K562 (cell line): ENCODE data around the gene FAM241B. TPM values are rescaled to one million over a fixed set of nuclear protein-coding genes. Genes with fewer than 3 reads are reported as not detected.
A peak's percentile ranks its signal among the peaks of the same experiment; 100 is the strongest.

Experiments
- ATAC-seq: fragments of 200-7000 bp; cut with Tn5 transposase; 3 replicates; pipeline ENCODE4 v1.9.1; 2020; ENCODE audit warnings: moderate library complexity
- BruUV-seq: library from RNA; stranded (reverse); fragments of 400-500 nt; replicated peaks from 2 replicates; lab custom pipeline; 2021; lab: Mats Ljungman, UMichigan
- CTCF ChIA-PET: fragments of 300-600 bp; formaldehyde crosslinking; extraction: SDS; loops from one replicate; lab custom pipeline; 2021; ENCODE audit warnings: low intra/inter-chr PET ratio; lab: Yijun Ruan, JAX
- POLR2A ChIA-PET: fragments of 300-600, 350-650 bp; sonication (Branson Sonifier 250); formaldehyde crosslinking; extraction: SDS; loops from one replicate; lab custom pipeline; 2021; ENCODE audit warnings: antibody characterized with exemption, inconsistent platforms; lab: Yijun Ruan, JAX
- DNase-seq, 4 experiments: peaks; one replicate each; pipeline versions ENCODE4 v3.0.0 to v3.0.0-alpha.2; 2011 to 2018; ENCODE audit warnings: low spot score in 3 of 4, mixed read lengths in 3 of 4; ENCODE audit errors: extremely low read depth in 1 of 4
- FAIRE-seq: peaks from 2 replicates; lab custom pipeline; 2011; peaks lifted over from hg19 to GRCh38; lab: Jason Lieb, UNC
- H2AFZ ChIP-seq: 2 replicates; pipeline ENCODE4 v1.6.0; 2011; ENCODE audit warnings: low read depth, low read length, control low read depth, inconsistent platforms
- H3K27ac ChIP-seq: fragments of 200-600 bp; 3 replicates; pipeline ENCODE4 v1.8.0; 2011; ENCODE audit warnings: low read depth, mild to moderate bottlenecking, control low read depth, inconsistent platforms, low read length, moderate library complexity, mixed read lengths; ENCODE audit errors: extremely low read depth
- H3K27me3 ChIP-seq, 2 experiments: fragments of 300-600 bp in 1 of 2; 2 replicates in 1 of 2; 3 replicates in 1 of 2; pipeline versions ENCODE4 v1.6.0 to v1.8.0; 2011; ENCODE audit warnings: inconsistent platforms in 2 of 2, low read length in 2 of 2, mild to moderate bottlenecking in 1 of 2, mixed read lengths in 1 of 2, moderate library complexity in 1 of 2; ENCODE audit not compliant: control insufficient read depth in 2 of 2, insufficient read depth in 2 of 2
- H3K36me3 ChIP-seq: fragments of 300-600 bp; 3 replicates; pipeline ENCODE4 v1.8.0; 2011; ENCODE audit warnings: mild to moderate bottlenecking, low read length, inconsistent platforms; ENCODE audit not compliant: control insufficient read depth, insufficient read depth
- H3K4me1 ChIP-seq, 2 experiments: fragments of 200-600 bp in 1 of 2; replicated peaks in 1 of 2; 2 replicates in 1 of 2; 3 replicates in 1 of 2; pipeline versions ENCODE4 v1.5.1 to v1.8.0; 2011; ENCODE audit warnings: inconsistent platforms in 2 of 2, low read length in 2 of 2, mild to moderate bottlenecking in 1 of 2, mixed read lengths in 1 of 2, moderate library complexity in 1 of 2; ENCODE audit not compliant: control insufficient read depth in 2 of 2, insufficient read depth in 2 of 2
- H3K4me2 ChIP-seq: 2 replicates; pipeline ENCODE4 v1.6.1; 2011; ENCODE audit warnings: low read length, control low read depth, inconsistent platforms, mixed read lengths; ENCODE audit not compliant: insufficient read depth
- H3K4me3 ChIP-seq: fragments of 200-600 bp; sonication (generic), shearing (Covaris generic); 2 replicates; pipeline ENCODE4 v1.5.1; 2016; ENCODE audit warnings: control low read depth, inconsistent platforms
- H3K79me2 ChIP-seq: fragments of 200-600 bp; 3 replicates; pipeline ENCODE4 v1.8.0; 2011; ENCODE audit warnings: low read length, inconsistent platforms; ENCODE audit not compliant: control insufficient read depth, insufficient read depth
- H3K9ac ChIP-seq, 2 experiments: 2 replicates each; pipeline versions ENCODE4 v1.6.0 to v1.6.1; 2011; ENCODE audit warnings: low read depth in 2 of 2, low read length in 2 of 2, control low read depth in 1 of 2, inconsistent platforms in 1 of 2, mild to moderate bottlenecking in 1 of 2, mixed read lengths in 1 of 2; ENCODE audit not compliant: insufficient read depth in 1 of 2
- H3K9me1 ChIP-seq: one replicate; pipeline ENCODE4 v1.6.0; 2011; ENCODE audit warnings: inconsistent platforms, mild to moderate bottlenecking, low read length, moderate library complexity; ENCODE audit not compliant: control insufficient read depth, insufficient read depth
- H3K9me3 ChIP-seq: replicated peaks from 2 replicates; pipeline ENCODE4 v1.5.1; 2011; ENCODE audit warnings: low read depth, low read length, inconsistent platforms; ENCODE audit not compliant: control insufficient read depth, insufficient read depth
- H4K20me1 ChIP-seq: replicated peaks from 2 replicates; pipeline ENCODE4 v1.6.1; 2011; ENCODE audit warnings: low read length, inconsistent platforms, mixed read lengths; ENCODE audit not compliant: control insufficient read depth, insufficient read depth
- BMI1 ChIP-seq: fragments of 150-350 bp; IDR thresholded peaks from 2 replicates; pipeline ENCODE4 v1.6.1; 2014; ENCODE audit warnings: low read length
- EGR1 ChIP-seq: fragments of 450-650 bp; conservative IDR thresholded peaks from 2 replicates; pipeline ENCODE4 v1.6.1; 2017; ENCODE audit warnings: mild to moderate bottlenecking
- ERF ChIP-seq: fragments of 450-650 bp; formaldehyde crosslinking; IDR thresholded peaks from 2 replicates; pipeline ENCODE4 v1.4.0; 2020; ENCODE audit warnings: mild to moderate bottlenecking, mixed read lengths
- ID3 ChIP-seq, 2 experiments: fragments of 250-450 bp in 1 of 2; fragments of 450-650 bp in 1 of 2; sonication (Bioruptor Pico) in 1 of 2; IDR thresholded peaks; 2 replicates each; pipeline versions ENCODE4 v1.6.1 to v1.8.0; 2016 to 2021; ENCODE audit warnings: mild to moderate bottlenecking in 2 of 2, moderate library complexity in 2 of 2, missing compliant biosample characterization in 1 of 2, missing genetic modification characterization in 1 of 2
- NUFIP1 ChIP-seq: fragments of 450-650 bp; IDR thresholded peaks from 2 replicates; pipeline ENCODE4 v1.6.1; 2018; ENCODE audit not compliant: partially characterized antibody
- POLR3G ChIP-seq: IDR thresholded peaks from 2 replicates; pipeline ENCODE4 v1.6.1; 2011; ENCODE audit not compliant: insufficient read length, insufficient replicate concordance; ENCODE audit errors: extremely low read depth
- RBM25 ChIP-seq: fragments of 200-400 bp; formaldehyde crosslinking; IDR thresholded peaks from 2 replicates; pipeline ENCODE4 v1.6.1; 2018; ENCODE audit warnings: low read length, low read depth, moderate library complexity; ENCODE audit not compliant: severe bottlenecking
- SNRNP70 ChIP-seq: fragments of 200-400 bp; formaldehyde crosslinking; optimal IDR thresholded peaks from 2 replicates; pipeline ENCODE3; 2017; ENCODE audit warnings: low read depth, low read length
- ZFP36 ChIP-seq: fragments of 150-350 bp; IDR thresholded peaks from 2 replicates; pipeline ENCODE4 v1.6.1; 2018; ENCODE audit warnings: low read length, low read depth; ENCODE audit not compliant: partially characterized antibody
- WGBS: fragments of 100-300 bp; shearing (Covaris generic); methylation state at CpG from one replicate; pipeline ENCODE4 v1.1.6; 2016; ENCODE audit warnings: low coverage, mixed read lengths; ENCODE audit not compliant: insufficient coverage; ENCODE audit errors: missing lambda C conversion rate; 5-methylcytosine and 5-hydroxymethylcytosine counted together
- in situ Hi-C: fragments of 300-500 bp; cut with MboI; formaldehyde crosslinking; loops from 4 replicates; pipeline ENCODE4 v1.15.0; 2018; ENCODE audit warnings: inconsistent platforms, mixed read lengths
- intact Hi-C: fragments of 100-400 bp; cut with micrococcal nuclease; formaldehyde crosslinking; loops from 2 replicates; pipeline ENCODE4 v1.14.2; 2022
- polyA plus RNA-seq, 8 experiments: library from polyadenylated mRNA; depleted of rRNA in 4 of 8; stranded (reverse) in 5 of 8; unstranded in 3 of 8; fragments of >200 nt; fragmentation: Nextera tagmentation in 2 of 8; fragmentation: Illumina TruSeq in 1 of 8; extraction: Ambion mirVana in 2 of 8; extraction: Trizol in 1 of 8; gene quantifications; 2 replicates each; pipeline versions ENCODE4 v1.2.1 to v1.2.3, GENCODE V29; 2011 to 2014; ENCODE audit warnings: inconsistent platforms in 1 of 8, missing spikeins in 1 of 8
- total RNA-seq, 7 experiments: library from RNA; depleted of rRNA in 6 of 7; stranded (reverse); fragments of >200 nt in 6 of 7; fragmentation: Illumina TruSeq in 2 of 7; extraction: Trizol in 2 of 7; gene quantifications; 2 replicates each; pipeline versions ENCODE4 v1.2.1 to v1.2.3, GENCODE V29; 2011 to 2021; ENCODE audit warnings: low replicate concordance in 1 of 7

Gene FAM241B
- total and polyA plus RNA-seq, 9 of the 15 experiments (the other 6 are each of a cell fraction or from before 2014, with no cell fraction given), result 1.9 to 11.1 (median 3.0) TPM

- BruUV-seq, result no TSS peak
- no peak for FAIRE-seq
- DNase-seq, result no peak
- Histone ChIP-seq H3K36me3 (no peaks in the 10 kb centered on the region), H3K4me1 (no peaks in the 10 kb centered on the region), H3K4me3 (no peak overlapping the region), H4K20me1 (peaks cover 23% of the 10 kb centered on the region; the same call in 1 of the 2 replicates), H3K9me1 (no peaks in the 10 kb centered on the region), H2AFZ (no peak overlapping the region), H3K9me3 (no peaks in the 10 kb centered on the region)
- intact Hi-C loops, result no loop called here
- POLR2A ChIA-PET, result interaction anchor here (0.5 to 0.8 kb wide), 5 partner anchors 9 to 281 kb away, joined by 3 to 4 read pairs (median 3); no protein-coding TSS in a partner anchor
- ATAC-seq, result no peak
- CTCF ChIA-PET, result no interaction called here
- in situ Hi-C loops, result no loop called here
- TF ChIP-seq SNRNP70, result no peak
- TF ChIP-seq EGR1, result peak; percentile 72
- peak; percentile 62 for TF ChIP-seq ZFP36
- no peak for TF ChIP-seq NUFIP1
- TF ChIP-seq POLR3G, result no peak
- peak; percentile 90 for TF ChIP-seq RBM25
- TF ChIP-seq ERF (CRISPR knock-in tag), result no peak
- TF ChIP-seq ID3 (CRISPR knock-in tag; IDR thresholded peaks at IDR 0.05), result no peak
- no peak for TF ChIP-seq ID3 (tag; IDR thresholded peaks at IDR 0.05)
- no peak for TF ChIP-seq BMI1
- TF ChIP-seq, all 486 proteins: peak for 3
- H3K79me2 ChIP-seq, result no peaks in the 10 kb centered on the region
- H3K9ac ChIP-seq, result no peak overlapping the region
- 0% methylated on average over 4 of the region's 4 CpGs for WGBS
- H3K4me2 ChIP-seq, result no peak overlapping the region
- H3K27me3 ChIP-seq, result peaks cover 27 to 81% of the 10 kb centered on the region in 2 experiments; a peak in 4 of 5 replicates
- no peak overlapping the region for H3K27ac ChIP-seq
These were observed 31.5 kb downstream of the FAM241B start for GRCh38 chr10:69661414-69662172.
